HG03103 (cell line): ENCODE results near the gene BIN1.
A peak's percentile ranks its signal among the peaks of the same experiment; 100 is the strongest.

ENCODE experiments used
- ATAC-seq: cut with Tn5 transposase; IDR thresholded peaks from one replicate; pipeline ENCODE4 v1.9.1; 2021; ENCODE audit warnings: low read depth; ENCODE audit not compliant: unreplicated experiment

The BIN1 gene, protein sequence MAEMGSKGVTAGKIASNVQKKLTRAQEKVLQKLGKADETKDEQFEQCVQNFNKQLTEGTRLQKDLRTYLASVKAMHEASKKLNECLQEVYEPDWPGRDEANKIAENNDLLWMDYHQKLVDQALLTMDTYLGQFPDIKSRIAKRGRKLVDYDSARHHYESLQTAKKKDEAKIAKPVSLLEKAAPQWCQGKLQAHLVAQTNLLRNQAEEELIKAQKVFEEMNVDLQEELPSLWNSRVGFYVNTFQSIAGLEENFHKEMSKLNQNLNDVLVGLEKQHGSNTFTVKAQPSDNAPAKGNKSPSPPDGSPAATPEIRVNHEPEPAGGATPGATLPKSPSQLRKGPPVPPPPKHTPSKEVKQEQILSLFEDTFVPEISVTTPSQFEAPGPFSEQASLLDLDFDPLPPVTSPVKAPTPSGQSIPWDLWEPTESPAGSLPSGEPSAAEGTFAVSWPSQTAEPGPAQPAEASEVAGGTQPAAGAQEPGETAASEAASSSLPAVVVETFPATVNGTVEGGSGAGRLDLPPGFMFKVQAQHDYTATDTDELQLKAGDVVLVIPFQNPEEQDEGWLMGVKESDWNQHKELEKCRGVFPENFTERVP

DNA sequence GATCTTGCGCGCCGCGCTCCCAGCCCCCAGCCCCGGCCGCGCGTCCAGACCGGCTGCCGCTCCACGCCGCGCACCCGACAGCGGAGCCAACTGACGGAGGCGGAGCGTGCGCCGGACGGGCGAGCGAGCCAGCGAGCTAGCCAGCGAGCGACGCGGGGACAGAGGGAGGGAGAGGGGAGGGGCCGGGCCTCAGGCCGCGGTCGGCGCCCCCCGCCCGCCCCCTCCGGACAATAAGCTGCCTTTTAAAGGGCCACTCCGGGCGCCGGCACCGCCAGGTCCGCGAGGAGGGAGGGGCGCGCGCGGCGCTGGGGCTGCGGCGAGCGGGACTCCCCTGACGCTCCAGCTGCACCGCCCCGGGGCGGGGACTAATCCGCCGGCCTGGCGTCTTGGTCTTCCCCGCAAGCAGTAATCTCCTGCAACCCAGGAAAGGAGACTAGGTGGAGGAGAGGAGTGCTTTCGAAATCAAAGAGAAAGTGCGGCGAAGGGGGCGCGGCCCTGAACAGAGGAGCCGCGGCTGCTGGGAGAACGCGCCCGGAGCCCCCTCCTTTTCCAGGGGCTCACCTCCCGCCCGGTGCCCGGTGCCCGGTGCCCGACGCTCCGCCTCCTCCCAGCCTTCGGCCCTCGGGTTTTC is at the start of gene BIN1:
TSS of gene BIN1 (minus strand) at position 164 of the 631 bp plus-strand sequence. CDS start 211 bp downstream, outside the sequence.
- peak; percentile 75 for ATAC-seq

DNA sequence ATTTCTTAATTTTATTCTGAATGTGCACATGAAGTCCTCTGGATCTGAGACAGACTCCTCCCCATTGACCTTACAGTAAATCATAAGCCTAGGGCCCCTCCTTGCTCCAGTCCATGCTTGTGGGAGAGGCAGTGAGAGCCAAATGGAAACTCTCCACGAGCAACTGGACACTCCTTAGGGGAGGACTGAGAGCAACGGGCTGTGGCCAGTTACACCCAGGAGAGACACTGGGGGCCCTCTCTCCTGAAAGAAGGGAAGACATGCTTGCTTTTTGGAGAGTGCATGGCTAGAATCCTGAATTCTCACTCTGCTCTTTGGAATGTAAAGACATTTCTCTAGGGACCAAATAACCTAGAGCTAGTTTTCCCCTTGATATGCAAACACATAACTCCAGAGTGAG is 49.0 kb upstream of the BIN1 start:
- no peak for ATAC-seq

DNA sequence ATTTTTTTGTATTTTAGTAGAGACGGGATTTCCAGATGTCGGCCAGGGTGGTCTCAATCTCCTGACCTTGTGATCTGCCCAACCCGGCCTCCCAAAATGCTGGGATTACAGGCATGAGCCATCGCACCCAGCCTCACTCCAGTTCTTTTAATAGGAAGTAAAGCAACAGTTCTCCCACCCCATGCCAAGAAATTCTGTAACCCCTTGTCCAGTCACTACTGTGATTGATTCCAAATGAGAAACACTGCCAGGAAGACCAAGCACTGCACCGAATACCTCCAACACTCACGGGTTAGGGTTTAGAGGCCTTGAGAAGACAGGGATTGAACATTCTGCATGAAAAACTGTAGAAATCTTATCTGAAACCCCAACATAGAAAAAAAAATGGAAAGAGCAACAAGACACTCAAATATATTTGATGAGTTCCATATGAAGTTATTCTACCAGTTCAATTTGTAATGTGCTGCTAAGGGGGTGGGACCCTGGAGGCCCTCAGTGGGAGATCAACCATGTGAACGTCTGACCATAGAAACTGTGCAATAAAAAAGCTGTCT is 48.2 kb upstream of the BIN1 start:
- no peak for ATAC-seq

DNA sequence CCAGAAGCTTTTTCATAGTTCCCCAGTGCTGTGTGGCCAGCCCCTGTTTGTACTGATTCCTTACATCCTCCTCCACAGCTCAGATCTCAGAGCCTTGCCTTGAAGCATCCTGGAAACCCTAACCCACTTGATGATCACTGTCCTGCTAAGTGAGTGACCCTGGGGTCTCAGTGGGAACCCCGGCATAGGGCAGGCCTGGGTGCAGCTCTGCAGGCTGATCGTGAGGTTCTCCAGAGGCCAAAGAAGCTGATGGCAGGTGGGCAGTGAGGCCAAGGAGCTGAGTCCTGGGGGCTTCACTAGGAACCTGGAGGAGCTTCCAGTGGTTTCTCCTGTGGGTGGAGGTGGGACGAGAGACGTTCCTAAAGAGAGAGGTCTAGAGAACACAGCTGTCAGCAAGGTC is 47.4 kb upstream of the BIN1 start:
- no peak for ATAC-seq

DNA sequence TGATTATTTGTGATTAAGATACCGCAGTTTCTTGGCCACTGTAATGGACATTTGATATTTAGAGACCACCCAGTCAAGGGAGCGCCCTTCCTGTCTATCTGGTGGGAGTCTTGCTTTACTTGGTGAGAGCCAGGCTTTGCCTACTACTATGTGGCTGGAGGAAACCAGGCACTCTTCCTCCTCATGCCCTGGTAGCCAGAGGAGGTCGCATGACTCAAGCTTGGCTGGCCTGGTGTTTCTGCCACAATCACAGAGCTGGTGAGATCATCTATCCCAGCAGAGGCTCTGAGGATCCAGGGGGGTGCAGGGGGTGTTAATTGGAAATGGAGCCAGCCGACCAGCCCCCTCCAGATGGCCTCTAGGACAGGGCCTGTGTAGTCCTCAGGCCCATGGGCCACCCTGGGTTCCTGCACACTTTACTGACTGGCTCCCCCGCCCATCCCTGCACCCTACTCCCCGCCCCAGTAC is 46.8 kb upstream of the BIN1 start:
- ATAC-seq, result no peak

DNA sequence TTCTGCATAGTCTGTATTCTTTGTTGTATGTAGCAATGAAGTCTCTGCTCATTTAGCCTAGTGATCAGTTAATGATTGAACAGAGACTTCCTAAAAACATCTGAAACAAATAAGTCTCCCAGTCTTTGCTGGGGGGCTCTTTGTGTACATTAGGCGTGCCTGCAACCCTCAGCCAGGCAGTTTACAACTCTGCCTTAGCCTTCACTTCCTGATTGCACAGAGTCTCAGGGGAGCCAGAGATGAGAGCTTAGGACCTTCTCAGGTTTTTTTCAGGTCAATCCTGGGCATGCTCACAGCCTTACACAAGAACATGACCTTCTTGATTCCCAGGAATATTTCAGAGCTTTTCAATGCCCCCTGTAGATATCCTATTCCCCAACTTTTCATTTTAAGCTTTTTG is 44.0 kb upstream of the BIN1 start:
- ATAC-seq, result no peak

DNA sequence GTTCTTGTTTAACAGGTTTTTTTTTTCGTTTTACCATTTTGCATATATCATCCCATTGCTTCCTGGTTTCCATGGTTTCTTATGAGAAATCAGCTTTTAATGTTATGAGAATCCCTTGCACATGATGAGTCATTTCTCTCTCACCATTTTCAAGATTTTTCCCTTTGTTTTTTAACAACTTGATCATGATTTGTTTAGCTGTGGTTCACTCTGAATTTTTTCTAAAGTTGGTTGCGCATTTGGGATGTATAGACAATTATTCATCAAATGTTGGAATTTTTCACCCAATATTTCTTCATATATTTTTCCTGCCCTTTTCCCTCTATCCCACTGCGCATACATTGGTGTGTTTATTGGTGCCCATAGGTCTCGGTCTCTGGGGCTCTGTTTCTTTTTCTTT is 42.4 kb upstream of the BIN1 start:
- ATAC-seq, result no peak

DNA sequence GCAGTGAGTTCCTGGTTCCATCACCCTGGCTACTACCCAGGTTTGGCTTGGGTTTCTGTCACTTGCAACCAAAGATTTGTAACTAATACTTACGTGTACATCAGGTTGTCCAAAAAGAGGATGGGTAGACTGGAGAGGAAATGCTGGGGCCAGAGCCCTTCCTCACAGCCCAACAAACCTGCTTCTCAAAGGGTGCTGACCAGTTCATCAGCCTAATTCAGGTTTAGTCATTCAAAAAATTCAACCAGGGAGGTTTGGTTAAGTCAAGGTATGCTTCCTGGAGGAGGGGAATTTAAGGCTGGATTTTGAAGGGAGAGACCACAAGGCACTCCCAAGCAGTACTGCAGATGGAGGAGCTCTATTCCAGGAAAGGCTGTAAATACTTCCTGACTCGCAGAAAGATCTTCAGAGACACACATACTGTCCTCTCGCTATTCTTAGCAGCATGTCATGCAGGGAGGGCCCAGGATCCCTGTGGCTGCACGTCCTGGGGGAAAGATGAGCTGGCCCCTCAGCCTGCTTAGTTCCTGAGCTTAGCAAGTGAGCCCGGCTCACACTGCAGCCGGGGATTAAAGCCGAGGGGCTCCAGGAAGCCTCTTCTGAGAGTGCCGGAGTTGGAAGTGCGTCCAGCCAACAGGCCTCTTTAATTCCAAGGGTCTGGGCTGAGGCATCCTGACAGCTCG is 40.0 kb upstream of the BIN1 start:
- no peak for ATAC-seq

DNA sequence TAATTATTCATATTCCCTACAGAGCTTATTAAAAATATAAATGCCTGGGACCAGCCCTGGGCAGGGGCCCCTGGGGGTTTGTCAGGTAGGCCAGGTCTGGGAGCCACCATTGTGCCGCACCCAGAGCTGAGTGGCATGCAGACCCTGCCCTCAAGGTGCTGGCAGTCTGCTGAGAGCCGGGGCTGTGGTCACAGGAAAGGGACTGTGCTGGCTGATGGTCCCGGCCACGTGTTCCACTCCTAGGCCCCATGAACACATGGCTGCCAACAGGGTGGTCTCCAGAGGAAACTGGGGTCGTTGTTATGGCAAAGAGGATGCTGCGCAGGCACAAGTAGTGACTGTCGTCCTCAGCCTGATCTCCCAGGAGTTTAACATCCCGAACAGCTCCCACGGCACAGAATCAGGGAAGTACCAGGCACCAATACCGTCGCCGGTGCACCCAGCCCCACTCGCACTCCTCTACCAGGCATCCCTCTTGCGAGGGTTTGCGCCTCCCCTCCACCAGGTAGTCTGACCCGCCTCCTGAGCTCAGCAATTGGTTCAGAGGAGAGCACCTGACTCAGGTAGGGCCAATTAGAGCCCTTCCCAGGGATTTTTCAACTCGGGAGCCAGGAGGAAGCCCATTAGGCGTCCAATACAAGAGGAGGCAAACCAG is 39.2 kb upstream of the BIN1 start:
- ATAC-seq, result no peak

DNA sequence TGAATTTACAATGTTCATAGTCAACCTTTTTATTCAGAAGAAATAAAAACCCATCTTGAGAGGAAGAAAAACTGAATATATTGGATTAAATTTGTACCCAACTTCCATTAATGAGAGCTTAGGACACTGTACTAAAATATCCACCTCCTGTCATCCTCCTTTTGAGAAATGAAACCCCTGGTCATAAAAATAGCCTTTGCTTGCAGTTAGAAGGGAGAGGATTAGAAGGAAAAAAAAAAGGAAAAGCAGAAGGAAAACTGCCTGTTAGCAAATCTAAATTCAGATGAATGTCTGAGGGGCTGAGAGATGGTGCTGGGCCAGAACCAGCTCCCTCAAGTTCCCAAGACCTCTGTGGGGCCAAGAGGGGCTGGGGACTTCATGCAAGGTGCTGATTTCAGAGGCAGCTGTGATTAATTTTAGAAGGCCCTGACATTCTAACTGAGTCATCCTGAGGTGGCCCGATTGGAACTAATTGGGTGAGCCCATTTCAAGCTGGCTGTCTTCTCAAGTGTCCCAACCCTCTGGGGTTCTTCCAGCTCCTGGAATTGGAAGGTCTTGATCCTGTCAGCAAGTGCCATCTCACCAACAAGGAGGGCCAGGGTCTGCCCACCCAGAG is 38.4 kb upstream of the BIN1 start:
- no peak for ATAC-seq

DNA sequence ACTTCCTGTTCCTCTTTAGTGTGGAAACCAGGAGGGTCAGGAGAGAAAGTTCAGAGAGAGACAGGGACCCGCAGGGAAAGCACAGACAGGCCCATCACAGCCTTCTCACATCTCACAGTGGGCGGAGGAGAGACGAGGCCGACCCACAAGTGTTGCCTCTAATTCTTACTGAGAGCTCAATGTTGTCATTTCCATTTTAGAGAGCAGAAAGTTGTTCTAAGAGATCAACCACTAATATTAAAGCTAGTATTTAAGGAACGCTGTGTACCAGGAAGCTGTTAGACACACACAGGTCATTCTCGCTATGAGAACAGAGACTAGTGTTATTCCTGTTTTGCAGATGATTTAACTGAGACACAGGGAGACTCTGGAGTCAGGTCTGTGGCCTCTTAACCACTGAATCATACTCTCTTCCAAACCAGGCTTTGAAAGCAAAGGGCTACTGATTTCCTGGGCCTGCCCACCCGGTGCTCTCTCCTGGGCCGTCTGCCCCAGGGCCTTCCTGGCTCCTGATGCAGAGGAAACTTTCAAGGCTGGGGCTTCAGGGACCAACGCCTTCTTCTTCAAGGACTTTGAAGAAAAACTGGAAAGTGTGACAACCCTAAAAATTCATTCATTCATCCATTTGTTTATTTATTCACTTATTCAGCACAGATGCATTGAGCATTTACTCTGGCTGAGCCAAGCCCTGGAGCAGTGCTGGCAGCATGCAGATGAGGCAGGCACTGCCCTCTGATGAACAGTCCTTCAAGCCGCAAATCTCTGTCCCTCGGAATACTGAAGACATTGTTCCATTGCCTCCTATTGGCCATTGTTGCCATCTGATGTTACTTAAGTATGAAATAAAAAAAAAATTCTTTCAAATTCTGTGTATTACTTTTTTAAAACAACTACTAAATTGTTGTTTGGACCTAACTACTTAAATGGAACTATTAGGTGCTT is 37.2 kb upstream of the BIN1 start:
- ATAC-seq, result no peak

DNA sequence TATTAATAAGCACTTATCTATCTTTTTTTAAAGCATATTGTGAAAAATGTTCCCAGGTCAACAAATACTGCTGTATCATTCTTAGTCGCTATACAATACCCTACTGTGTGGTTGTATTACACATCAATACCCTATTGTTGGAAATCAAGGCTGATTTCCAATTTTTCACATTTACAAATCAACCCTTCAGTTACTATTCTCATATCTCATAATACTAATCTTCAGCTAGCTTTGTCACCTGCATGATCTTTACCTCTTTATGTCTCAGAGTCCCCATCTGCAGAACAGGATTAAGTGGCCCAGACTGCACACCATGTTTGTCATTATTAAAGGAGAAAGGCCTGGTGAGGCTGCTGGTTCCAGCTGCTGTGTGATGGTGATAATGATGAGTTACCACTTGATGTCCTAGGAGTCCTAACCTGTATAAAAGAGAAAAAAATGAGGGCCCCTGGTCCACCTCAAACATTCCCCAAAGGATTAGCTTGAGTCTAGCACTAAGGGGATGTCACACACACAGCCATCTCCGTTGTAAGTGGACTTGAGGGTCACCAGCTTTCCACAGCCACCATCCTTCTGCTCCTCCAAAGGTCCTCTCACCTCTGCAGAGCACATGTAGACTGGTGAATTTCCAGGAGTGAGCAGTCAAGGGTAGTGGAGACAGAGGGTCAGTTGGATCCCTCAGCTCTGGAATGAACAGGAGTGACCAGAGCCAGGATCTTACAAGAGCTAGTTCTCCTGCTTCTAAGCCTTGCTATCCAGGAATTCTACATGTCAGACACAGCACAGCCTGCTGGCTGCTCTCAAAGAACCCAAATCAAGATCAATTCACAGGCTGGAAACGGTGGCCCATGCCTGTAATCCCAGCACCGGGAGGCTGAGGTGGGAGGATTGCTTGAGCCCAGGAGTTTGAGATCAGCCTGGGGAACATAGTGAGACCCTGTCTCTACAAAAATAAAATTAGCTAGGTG is 36.0 kb upstream of the BIN1 start:
- no peak for ATAC-seq

DNA sequence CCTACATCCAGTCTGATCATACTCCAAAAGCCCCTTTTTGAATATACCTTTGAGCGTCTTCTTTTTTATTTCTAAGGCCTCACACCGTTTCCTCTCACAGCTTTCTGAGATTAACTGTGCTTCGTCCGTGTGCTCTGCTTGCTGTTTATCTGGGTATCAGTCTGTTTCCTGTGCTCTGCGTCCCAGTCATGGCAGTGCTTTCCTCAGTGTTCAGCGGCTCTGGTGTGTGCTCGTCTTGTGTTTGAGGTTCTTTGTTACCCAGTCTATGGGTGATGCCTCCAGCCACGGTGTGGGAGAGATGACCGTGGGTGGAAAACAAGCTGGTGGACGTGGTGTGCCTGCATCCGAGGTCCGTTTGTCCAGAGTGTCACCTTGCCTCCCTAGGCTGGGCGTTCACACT is 33.6 kb upstream of the BIN1 start:
- ATAC-seq, result no peak

DNA sequence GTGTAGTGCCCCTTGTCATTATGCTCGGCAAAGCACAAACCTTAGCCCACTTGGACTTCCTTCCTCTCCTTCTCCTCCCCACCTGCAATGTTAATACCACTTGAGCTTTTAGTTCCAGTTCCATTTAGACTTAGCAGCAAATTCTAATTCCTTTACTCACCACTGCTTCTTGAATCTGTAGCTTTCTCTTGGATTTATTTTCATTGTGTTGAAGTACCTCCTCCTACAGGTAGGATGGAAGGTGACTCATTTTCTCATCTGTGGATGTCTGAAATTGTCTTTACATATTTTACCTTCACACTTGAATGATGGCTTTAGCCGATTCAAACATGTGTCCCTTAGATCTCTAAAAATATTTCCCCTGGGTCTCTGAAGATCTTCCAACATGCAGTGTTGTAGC is 32.8 kb upstream of the BIN1 start:
- no peak for ATAC-seq

DNA sequence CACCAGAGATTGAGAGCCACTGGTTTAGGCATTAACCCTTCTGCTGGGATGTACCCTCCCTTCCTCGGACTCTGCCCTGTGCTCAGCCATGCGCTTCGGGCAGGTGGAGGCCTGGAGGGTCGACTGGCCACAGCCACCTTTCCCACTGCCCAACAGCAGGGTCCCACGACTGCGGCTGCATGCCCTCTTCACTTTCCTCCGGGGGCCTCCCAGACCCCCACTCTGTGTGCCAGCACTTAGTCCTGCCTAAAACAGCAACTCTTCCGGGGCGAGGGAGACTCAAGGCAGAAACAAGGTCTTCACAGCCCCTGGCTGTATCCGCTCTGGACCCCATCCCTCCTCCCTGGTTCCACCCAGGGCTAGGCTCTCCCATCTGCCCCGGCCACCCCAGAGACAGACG is 31.3 kb upstream of the BIN1 start:
- ATAC-seq, result no peak

DNA sequence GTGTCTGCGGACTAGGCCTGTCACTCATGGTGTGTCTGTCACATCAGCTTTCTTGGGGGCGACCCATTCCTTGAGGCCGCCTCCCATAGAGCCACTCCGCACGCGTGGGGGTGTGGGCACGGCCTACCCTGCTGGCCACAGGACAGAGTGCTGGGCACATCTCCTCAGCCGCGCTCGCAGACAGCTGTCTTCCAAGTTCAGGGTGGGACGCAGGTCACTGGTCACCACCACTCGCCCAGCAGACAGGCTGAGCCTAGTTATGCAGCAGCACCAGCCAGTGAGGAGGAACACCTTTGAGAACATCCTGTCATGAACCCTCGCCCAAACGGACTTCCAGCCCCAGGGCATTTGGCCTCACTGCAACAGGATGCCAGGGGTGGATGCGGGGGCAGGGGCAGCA is 30.8 kb upstream of the BIN1 start:
- no peak for ATAC-seq

DNA sequence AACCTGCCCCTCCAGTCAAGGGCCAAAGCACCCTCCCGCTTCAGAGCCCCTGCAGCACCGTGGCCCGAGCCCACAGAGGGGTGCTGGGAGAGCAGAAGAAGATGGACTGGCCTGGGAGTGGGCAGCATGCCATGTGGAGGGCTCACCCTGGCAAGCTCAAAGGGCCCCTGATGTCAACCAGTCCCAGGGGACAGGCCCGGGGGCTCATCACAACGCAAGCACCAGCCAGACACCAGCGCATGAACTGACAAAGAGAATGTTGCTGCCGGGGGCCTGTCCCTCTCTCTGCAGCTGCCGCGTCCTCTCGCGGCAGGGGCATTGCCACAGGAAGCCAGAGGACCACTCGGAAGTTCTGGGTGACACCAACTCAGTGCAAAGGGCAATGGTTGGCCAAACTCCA is 30.3 kb upstream of the BIN1 start:
- no peak for ATAC-seq
